HG03159 (cell line): ENCODE data around the gene COL5A3.
"Not testable (repeated sequence)": the region's sequence is repeated elsewhere in the genome, so short reads cannot be mapped to it uniquely, and the experiment has no call there.

ENCODE experiments used
- ATAC-seq: cut with Tn5 transposase; IDR thresholded peaks from one replicate; pipeline ENCODE4 v1.9.1; 2021; ENCODE audit warnings: mild to moderate bottlenecking, moderate library complexity; ENCODE audit not compliant: unreplicated experiment

The COL5A3 gene

DNA sequence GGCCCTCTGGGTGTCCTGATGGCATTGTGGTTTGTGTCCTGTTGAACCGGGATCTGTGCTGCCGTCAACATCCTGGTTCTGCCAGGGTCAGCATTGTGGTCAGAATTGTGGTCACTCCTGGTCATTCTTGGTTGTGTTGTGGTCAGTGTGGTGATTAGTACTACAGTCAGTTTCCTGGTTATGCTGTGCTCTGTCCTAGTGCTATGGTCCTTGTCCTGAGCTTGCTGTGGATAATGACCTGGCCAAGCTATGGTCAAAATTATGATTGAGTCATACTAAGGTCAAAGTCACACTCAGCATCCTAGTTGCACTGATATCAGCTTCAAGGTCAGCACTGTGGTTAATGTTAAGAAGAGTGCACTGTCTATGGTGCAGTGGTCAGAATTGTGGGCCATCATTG is 69.5 kb downstream of the COL5A3 start:
- no peak for ATAC-seq

DNA sequence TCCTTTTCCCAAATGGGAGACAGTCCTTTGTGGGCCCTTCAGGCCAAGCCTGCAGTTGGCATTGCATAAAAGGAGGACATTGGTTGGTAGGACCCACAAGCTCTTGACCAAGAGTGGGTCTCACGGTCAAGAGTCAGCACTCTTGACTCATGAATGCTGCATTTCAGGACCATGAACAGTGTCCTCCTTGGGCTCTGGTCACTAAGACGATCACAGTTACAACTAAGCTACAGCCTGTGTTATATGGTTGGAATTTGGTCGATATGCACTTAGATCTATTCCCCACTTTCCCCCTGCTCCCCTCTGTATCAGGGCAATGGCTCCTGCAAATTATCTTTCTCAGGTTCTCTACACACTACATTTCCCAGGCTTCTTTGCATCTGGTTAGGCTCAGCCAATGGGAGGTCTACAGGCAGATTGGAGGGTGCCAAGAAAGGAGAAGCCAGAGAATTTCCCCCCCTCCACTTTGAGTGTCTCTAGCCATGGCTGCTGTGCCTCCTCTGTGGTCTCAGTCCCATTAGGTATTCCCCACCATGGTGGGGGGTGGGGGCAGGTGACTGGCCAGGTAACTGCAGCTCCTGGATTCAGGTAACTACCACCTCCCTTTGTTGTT is 70.9 kb downstream of the COL5A3 start:
- no peak for ATAC-seq

DNA sequence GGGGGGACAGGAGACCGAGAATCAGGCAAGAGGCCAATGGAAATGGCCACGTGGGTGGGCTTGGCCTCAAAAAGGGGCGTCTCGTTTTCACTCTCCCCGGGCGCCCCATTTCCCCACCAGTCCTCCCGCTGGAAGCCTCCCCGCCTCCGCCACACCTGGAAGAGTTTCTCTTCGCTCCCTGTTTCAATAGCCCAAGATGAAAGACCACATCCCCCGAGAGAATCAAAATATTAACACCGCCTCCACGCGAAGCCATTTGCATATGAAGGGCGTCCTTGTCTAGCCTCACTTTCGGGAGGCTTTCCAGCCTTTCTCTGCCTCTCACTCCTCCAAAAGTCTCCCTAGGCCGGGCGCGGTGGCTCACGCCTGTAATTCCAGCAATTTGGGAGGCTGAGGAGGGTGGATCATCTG is 73.3 kb downstream of the COL5A3 start:
- ATAC-seq: no peak

DNA sequence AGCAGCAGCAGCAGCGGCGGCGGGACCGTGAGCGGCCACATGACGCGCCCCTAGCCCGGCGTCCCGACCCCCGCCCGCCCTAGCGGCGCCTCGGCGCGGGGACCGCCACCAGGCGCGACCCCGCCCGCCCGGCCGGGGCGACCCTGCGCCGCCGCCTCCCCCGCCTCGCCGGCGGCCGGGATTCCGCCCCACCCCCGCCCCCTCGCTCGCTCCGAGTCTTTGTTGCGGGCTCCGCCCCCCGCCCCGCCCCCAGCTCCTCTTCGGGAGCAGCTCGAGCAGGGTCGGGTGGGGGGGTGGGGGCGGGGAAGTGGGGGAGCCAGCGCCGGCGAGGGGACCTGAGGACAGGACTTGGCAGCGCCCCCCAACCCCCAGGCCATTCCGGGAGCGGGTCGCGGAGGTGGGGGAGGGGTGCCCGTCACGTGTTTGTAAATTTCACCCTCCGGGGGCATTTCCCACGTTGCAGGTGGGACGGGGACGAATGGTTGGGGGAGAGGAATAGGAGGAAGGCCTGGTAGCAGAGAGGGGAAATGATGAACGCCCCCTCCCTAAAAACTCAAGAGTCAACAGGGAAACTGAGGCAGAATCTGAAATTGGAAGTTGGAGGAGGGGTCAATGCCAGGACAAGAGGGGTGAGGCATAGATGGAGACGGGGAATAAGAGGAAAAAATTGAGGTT is 73.8 kb downstream of the COL5A3 start, which contains the start of gene OLFM2:
Gene OLFM2 (minus strand): TSS at position 190 of the 675 bp plus-strand sequence. CDS start 149 bp downstream, at position 41.
- no peak for ATAC-seq

DNA sequence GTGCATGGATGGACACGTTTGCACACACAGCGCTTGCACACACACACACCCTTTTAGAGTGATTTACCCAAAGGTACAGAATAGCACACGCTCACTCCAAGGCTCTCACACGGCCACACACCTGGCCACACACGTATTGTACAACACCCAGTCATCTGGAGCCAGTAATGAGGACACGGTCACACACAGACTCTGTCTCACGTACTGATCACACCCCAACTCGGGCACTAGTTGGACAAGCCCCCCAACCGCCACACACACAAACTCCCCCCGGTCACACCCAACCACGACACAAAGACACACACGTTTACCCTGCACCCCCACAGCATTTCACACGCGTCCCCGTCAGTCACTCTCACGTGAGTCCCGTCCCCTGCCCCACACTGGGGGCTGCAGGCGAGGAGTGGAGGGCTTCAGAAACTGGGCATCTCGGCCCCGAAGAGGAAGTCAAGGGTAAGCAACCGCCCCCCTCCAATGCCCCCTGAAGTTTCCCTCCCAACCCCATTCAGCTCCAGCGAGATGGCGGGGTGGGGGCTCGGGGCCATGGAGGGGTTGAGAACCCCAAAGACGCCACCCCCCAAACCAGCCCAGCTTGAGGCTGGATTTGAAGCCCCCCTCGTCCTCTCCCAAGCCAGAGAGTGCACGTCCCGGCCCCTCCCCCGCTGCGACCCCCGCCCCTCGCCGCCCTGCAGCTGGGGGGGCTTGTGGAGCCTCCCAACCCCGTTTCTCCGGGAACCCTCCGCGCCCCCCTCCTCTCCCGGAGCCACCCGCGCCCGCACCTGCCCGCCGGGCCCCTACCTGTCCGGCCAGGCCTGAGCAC is 74.6 kb downstream of the COL5A3 start:
- ATAC-seq: no peak

DNA sequence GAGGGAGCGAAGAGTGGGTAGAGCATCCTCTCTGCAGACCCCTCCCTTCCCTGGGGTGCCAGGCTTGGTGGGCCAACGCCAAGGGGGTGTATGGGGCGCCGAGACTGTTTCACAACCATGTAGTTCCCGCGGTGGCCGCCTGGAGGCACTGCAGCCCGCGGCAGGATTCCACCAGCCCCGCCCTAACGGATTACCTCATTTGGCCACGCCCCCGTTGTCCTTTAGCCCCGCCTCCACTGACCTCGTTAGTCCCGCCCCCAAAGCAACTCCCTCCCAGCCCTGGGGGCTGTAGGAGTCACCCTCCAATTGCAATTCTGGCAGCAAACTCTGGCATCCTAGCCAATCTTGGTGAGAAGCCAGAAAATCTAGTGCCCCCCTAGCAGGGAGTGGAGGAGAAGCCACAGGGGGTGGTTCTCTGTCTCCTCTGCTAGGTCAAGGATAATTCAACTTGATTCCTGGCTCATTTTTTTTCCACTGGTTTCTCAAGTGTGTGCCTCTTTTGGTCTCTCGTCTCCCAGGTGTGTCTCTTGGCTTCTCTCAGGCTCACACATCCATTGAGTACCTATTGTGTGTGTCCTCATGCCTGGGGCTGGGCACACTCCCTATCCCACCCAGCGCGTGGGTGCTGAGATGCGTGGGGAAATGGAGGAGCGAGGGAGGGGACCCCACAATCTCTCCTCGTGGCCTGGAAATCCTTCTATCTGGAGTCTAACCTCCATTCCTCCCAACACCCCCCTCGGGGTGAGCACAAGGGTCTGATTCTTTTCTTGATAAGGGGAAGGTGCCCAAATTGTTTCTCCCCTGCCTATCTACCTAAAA is 76.0 kb downstream of the COL5A3 start:
- no peak for ATAC-seq

DNA sequence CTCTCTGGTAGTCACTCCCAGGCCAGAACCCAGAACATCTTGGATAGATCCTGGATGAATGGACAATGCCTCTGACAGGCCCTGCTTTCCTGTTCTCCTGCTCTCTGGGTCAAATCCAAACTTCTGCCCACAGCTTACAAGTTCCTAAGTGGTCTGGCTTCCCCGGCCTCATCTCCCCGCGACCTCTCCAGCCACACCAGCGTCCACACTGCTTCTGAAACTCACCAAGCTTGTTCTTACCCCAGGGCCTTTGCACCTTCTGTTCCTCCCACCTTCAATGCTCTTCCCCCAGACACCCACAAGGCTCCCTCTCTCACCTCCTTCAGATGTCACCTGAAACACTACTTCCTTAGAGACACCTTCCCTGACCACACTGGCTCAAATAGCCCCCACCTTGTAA is 77.5 kb downstream of the COL5A3 start:
- no peak for ATAC-seq

DNA sequence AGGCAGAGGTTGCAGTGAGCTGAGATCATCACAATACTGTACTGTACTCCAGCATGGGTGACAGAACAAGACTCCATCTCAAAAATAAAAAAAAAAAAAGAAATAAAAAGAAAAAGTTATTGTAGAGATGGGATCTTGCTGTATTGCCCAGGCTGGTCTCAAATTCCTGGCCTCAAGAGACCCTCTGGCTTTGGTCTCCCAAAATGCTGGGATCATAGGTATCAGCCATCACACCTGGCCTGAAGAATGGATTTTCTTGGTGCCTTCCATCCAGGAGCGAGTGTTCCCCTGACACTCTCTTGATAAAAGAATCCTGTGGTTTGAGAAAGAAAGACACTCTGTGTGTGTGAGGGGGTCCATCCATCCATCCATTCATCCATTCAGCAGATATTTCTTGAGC is 78.7 kb downstream of the COL5A3 start:
- no peak for ATAC-seq

DNA sequence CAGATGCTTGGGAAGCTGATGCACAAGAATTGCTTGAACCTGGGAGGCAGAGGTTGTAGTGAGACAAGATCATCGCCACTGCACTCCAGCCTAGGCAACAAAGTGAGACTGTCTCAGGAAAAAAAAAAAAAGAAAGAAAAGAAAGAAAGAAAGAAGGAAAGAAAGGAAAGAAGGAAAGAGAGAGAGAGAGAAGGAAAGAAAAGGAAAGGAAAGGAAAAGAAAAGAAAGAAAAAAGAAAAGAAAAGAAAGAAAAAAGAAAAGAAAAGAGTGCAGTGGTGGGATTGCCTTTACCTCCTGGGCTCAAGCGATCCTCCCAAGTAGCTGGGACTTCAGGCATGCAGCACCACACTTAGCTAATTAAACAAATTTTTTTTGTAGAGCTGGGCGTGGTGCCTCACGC is 86.9 kb downstream of the COL5A3 start:
- no peak for ATAC-seq

DNA sequence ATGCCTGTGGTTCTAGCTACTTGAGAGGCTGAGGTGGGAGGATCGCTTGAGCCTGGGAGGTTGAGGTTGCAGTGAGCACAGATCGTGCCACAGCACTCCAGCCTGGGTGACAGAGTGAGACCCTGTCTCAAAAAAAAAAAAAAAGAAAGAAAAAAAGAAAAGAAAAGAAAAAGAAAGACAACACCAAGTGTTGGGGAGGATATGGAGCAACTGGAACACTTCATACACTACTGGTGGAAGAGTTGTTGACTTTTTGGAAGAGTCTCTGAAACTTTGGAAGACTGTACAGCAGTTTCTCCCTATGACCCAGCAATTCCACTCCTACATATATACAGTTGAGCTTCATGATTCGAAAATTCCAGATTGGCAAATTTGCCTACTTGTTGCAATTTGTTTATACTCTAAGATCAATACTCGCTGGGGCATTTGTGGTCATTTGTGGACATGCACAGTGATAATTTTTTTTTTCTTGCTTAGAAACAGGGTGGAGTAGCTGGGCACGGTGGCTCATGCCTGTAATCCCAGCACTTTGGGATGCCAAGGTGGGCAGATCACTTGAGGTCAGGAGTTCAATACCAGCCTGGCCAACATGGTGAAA is 87.4 kb downstream of the COL5A3 start:
- ATAC-seq: not testable (repeated sequence)

DNA sequence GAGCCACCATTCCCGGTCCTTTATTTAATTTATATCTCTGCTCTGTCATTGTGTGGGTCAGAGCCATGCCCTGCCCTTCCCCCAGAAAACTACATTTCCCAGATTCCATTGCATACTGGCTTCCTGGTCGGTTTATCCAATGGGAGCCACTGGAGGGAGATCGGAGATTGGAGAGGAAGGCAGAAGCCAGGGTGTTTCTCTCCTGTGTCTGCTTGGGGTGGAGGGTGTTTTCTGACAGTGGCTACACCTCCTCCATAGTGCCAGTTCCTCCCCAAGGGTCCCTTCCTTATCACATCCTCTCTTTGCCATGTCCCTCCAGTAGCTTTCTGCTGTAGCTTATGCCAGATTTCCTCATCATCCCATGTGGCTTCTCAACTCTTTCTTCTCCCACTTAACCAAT is 93.0 kb downstream of the COL5A3 start:
- ATAC-seq: no peak

DNA sequence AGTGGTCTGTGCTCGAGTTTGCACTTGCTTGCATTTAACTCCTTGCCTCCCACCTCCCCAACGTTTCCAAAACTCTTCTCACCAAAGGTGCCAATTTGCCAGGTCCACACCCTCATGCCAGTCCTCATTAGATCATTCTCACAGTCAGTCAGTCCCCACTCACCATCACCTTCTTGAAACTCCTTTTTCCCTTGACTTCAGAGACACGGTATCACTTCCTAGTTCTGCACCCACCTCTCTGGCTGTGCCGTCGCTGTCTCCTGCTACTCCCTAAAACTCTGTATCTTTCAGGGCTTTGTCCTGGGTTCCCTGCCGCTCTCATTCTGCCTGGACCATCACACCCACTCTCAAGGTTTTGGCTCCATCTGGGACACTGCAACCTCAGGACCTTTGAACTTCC is 93.6 kb downstream of the COL5A3 start:
- no peak for ATAC-seq

DNA sequence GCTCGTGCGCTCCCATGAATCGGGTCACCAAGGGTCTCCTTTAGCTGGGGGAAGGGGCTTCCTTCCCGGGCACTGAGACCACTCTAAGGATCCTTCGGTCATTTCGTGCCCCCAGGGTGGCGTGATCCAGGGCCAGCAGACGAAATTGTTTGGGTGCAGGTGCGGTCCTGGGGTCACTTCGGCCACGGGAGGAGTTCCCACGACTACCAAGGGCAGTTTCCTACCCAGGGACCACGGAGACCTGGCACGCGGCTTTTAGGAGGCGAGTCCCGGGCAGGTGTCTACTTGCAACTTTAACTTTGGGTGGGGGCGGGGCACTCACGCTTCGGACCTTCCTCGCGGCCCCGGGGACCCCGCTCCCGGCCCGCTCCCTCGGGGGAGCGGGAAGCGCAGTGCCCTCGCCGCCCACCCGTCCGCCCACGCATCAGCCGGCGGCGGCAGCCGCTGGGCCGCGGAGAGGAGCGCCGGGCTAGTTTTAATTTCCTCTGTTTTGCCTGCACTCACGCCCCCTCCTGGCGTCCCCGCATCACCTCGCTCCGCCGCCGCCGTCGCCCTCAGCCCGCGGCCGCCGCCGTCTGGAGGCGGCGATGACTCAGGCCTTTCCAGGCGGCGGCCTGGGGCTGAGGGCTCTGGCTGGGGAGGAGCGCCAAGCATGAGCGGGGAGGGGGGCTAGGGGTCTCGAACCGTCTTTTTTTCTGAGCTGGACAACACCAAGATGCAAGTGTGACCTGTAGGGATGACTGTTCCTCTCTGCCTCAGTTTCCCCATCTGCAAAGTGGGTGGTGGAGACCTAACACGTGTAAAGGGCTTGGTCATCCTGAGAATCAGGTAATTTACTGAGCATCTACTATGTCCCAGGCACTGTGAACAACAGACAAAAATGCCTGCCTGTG is 95.7 kb downstream of the COL5A3 start:
- no peak for ATAC-seq

DNA sequence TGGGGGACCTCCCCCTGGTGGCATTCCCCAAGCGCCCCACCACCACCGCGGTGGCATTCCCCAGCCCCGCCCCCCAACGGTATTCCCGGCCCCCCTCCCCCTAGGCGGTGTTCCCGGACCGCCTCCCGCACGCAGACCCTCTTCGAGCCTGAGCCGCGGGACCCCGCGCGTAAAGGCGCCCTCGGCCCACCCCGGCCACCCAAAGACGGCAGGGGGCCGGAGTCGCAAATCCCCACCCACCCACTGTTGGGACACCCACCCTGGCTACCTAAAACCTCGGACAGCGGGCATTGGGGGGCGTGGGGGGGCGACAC is 96.3 kb downstream of the COL5A3 start:
- ATAC-seq: no peak

DNA sequence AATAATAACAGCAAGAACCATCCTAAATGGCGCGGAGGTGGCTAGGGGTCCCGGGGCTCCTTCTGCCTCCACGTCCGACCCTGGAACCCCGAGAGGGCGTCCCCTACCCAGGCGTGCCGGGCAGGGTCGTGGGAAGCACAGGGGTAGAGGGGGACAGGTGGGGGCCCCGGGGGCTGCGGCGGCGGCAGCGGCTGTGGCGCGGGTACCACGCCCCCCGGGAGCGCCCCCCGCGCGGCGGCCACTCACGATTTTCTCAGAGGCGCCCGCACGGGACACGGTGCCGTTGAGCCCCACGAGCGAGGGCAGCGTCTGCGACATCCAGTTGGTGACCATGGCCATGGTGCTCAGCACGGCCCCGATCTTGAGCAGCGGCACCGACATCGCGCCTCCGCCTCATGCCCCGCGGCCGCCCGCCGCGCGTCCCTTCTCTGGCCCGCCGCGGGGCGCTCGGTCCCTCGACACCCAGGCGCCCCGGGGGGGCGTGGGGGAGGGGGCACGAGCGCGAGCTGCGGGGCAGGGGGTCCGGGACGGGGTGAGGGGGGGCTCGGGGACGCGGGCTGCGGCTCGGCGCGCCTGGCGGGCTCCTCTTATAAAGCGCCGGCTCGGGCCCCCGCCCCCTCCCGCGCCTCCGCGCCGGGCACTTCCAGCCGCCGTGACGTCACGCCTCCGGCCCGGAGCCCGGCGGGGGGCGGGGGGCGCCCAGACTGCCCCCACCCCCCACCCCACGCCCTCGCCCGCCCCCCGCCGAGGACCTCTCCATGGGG is 96.9 kb downstream of the COL5A3 start:
- no peak for ATAC-seq

DNA sequence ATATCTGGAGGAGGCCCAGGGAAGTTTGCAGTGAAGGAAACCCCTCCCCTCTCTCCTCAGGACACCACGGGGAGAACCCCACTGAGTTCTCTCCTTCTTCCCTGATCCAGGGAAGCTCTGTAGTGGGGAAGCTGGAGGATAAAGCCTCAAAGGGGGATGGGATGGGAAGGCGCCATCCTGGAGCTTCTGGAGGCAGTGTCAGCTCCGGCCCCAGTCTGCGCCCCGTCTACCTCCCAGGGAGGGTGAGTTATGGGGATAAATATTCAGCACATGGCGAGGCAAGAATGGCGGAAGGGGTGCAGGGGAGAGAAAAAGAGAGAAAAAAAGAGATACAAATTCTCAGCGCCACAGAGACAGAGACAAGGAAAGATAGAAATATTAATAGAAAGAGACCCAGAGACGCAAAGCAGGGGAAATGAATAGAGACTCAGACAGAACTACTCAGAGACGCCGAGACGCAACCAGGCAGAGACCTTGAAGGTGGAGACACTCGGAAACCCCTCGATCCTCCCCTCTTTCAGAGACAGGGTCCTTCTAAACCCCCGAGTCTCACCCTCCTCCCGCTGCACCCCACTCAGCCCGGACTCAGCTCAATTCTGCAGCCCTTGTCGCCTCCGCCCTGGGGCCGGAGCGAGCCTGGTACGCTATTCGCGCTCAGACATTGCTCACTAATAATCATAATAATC is 97.6 kb downstream of the COL5A3 start:
- no peak for ATAC-seq

DNA sequence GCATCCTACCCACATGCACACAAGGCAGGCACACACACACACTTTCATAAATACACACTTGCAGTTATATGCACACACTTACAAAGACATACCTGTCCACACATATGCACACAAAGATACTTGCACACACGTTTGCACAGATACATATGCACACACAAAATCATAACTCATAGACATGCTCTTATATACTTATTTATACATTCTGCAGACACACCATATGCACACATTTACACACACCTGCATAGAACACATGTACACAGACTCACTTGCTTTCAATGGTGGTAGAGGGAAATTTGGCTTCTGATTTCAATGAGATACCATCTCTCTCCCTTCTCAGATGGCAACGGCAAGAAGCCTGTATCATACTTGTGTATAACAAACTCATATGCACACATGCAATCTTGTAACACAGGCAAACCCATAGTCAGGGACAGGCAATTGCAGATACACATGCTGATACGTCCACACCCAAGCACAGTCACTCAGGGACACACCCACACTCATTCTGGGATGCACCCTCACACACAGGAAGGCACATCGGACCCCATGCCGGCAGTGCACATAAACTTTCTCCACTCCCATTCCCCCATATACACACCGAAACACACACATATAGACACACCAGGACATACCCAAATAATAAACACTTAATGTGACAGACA is 98.6 kb downstream of the COL5A3 start:
- ATAC-seq: no peak

DNA sequence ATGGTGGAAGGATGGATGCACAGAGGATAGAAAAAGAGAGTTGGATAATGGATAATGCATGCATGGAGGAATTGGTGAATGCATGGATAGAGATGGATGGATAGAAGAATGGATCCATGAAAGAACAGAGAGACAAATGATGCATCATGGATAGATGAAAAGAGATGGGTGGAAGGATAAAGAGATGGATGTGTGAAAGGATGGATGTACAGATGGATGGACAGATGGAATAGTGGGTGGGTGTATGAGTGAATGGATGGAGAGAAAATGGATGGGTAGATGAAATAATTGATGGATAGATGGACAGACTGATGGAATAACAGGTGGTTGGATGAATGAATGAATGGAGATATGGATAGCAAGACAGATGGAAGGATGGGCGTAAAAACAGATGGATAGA is 99.7 kb downstream of the COL5A3 start:
- no peak for ATAC-seq
